Peyer's patch (tissue), 4 donors: ENCODE data around the gene TBC1D23.

ENCODE experiments used
- POLR2A ChIP-seq, 2 donors: fragments of 450-650 bp; IDR thresholded peaks; one replicate each; pipeline ENCODE4 v1.5.1; 2017; ENCODE audit warnings: antibody characterized with exemption in 2 of 2, mild to moderate bottlenecking in 2 of 2, moderate library complexity in 2 of 2
- TF ChIP-seq, protein P1 (sequence below), 6 experiments: fragments of 450-650 bp in 4 of 6; fragments of 200-600 bp in 2 of 6; sonication (generic) in 1 of 6; IDR thresholded peaks; one replicate each; pipeline ENCODE4 v1.5.1; 2017 to 2019; ENCODE audit warnings: antibody characterized with exemption in 6 of 6, mild to moderate bottlenecking in 3 of 6, moderate library complexity in 1 of 6

DNA sequence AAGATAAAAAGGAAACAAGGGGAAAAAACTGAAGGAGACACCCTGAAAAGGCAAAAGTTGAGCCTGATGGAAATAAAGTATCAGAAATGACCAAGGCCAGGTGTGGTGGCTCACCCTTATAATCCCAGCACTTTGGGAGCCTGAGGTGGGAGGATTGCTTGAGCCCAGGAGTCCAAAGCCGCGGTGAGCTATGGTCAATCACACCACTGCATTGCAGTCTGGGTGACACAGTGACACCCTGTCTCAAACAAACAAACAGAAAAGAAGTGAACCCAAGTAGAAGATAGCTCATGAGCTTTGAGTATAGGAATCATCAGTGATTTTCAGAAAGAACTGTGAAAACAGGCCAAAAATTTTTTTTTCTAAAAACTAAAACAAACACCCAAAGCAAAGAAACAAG is 26.4 kb upstream of the TBC1D23 start:
- TF ChIP-seq, protein P1, sequence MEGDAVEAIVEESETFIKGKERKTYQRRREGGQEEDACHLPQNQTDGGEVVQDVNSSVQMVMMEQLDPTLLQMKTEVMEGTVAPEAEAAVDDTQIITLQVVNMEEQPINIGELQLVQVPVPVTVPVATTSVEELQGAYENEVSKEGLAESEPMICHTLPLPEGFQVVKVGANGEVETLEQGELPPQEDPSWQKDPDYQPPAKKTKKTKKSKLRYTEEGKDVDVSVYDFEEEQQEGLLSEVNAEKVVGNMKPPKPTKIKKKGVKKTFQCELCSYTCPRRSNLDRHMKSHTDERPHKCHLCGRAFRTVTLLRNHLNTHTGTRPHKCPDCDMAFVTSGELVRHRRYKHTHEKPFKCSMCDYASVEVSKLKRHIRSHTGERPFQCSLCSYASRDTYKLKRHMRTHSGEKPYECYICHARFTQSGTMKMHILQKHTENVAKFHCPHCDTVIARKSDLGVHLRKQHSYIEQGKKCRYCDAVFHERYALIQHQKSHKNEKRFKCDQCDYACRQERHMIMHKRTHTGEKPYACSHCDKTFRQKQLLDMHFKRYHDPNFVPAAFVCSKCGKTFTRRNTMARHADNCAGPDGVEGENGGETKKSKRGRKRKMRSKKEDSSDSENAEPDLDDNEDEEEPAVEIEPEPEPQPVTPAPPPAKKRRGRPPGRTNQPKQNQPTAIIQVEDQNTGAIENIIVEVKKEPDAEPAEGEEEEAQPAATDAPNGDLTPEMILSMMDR (IDR thresholded peaks at IDR 0.05): no peak
- no peak for TF ChIP-seq POLR2A (IDR thresholded peaks at IDR 0.05)
